Keratinocyte (primary cell): Measurements from ENCODE around the gene RPL29.

Source experiments
- EZH2 ChIP-seq: IDR thresholded peaks from one replicate; pipeline ENCODE4 v1.6.1; 2012; ENCODE audit warnings: inconsistent platforms, mild to moderate bottlenecking, low read length, moderate library complexity
- TF ChIP-seq, protein P1 (sequence below), 3 experiments: IDR thresholded peaks in 1 of 3; conservative IDR thresholded peaks in 1 of 3; optimal IDR thresholded peaks in 1 of 3; 2 replicates in 2 of 3; 3 replicates in 1 of 3; pipeline versions ENCODE3 to v1.5.1; 2011; ENCODE audit warnings: low read length in 3 of 3, mild to moderate bottlenecking in 3 of 3, moderate library complexity in 2 of 3, control low read depth in 1 of 3, inconsistent platforms in 1 of 3; ENCODE audit not compliant: insufficient read depth in 2 of 3; ENCODE audit errors: extremely low read depth in 1 of 3

DNA sequence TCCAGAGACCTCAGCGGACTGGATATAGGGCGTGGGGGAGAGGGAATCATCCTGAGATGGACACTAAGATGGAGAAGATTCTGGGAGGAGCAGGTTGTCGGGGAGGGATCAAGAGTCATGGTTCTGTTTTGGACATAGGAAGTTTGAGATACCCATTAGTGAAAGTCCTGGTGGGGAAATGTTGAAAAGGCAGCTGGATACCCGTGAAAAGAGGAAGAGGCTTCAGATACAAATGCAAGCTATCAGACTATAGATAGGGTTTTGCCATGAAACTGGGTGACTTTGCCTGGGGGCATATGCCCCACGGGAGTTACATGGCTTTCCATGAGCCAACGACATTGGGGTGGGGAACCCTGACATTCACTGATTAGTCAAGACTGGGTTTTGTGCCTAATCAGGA lies 41.6 kb downstream of the RPL29 start:
- TF ChIP-seq, protein P1, sequence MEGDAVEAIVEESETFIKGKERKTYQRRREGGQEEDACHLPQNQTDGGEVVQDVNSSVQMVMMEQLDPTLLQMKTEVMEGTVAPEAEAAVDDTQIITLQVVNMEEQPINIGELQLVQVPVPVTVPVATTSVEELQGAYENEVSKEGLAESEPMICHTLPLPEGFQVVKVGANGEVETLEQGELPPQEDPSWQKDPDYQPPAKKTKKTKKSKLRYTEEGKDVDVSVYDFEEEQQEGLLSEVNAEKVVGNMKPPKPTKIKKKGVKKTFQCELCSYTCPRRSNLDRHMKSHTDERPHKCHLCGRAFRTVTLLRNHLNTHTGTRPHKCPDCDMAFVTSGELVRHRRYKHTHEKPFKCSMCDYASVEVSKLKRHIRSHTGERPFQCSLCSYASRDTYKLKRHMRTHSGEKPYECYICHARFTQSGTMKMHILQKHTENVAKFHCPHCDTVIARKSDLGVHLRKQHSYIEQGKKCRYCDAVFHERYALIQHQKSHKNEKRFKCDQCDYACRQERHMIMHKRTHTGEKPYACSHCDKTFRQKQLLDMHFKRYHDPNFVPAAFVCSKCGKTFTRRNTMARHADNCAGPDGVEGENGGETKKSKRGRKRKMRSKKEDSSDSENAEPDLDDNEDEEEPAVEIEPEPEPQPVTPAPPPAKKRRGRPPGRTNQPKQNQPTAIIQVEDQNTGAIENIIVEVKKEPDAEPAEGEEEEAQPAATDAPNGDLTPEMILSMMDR (optimal IDR thresholded peaks at IDR 0.05 in 1 of 3, IDR thresholded peaks at IDR 0.05 in 1 of 3, conservative IDR thresholded peaks at IDR 0.05 in 1 of 3; ENCODE audit: extremely low read depth in 1 of 3, insufficient read depth in 2 of 3, low read length in 3 of 3), result no peak
- TF ChIP-seq EZH2, result no peak
